ENCODE results near the gene ANKRD28. TPM values are rescaled to one million over a fixed set of nuclear protein-coding genes. Genes with fewer than 3 reads are reported as not detected.

Gene ANKRD28
- total and polyA plus RNA-seq, 2 of the 8 experiments (the other 6 are each of a cell fraction or from before 2014, with no cell fraction given) = 39.1 to 61.7 TPM

DNA sequence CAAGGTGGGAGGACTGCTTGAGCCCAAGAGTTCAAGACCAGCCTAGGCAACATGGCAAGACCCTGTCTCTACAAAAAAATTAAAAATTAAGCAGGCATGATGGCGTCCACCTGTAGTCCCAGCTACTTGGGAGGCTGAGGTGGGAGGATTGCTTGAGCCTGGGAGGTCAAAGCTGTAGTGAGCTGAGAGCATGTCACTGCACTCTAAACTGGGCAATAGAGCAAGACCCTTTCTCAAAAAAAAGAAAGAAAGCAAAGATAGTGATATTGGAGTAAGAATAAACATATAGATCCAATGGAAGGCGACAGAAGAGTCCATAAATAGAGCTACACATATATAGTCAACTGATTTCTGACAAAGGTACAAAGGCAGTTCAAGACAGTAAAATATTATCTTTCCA, 21.3 kb upstream of the ANKRD28 start:
- H2AFZ ChIP-seq (ENCODE audit: low read length) = no peak overlapping the region
- no peak overlapping the region for H2AK5ac ChIP-seq (ENCODE audit: low read depth, low read length)
- no peaks in the 10 kb centered on the region for H3K36me3 ChIP-seq (ENCODE audit: control insufficient read depth in 2 of 4, insufficient read depth in 4 of 4, low read length in 3 of 4)
- 76% methylated on average over 2 of the region's 2 CpGs; no CpG with 5 or more reads in 1 of the 2 experiments for WGBS, 2 experiments (ENCODE audit: extremely low coverage in 1 of 2, insufficient coverage in 1 of 2, insufficient read length in 1 of 2, insufficient replicate concordance in 2 of 2, low coverage in 1 of 2, low lambda C conversion rate in 2 of 2, missing lambda C conversion rate in 1 of 2)
- ChIA-PET CTCF (ENCODE audit: partially characterized antibody) (no interaction called here), POLR2A (ENCODE audit: partially characterized antibody) (interaction anchor here (0.9 kb wide), 1 partner anchor 9 kb away, joined by 4 read pairs; no protein-coding TSS in a partner anchor)
- no peak overlapping the region for H3K4me2 ChIP-seq (ENCODE audit: insufficient read depth in 1 of 2, low read depth in 2 of 2, low read length in 2 of 2)
- DNase-seq (ENCODE audit: low read depth in 1 of 2, low spot score in 2 of 2) (no peak), FAIRE-seq (no peak)
- no peaks in the 10 kb centered on the region for H3K9me3 ChIP-seq (ENCODE audit: insufficient read depth in 2 of 2, low read depth in 1 of 2, low read length in 1 of 2)
- H4K8ac ChIP-seq (ENCODE audit: extremely low read depth, insufficient read depth, low read length) = no peak overlapping the region
- no peak overlapping the region for H3K27ac ChIP-seq (ENCODE audit: low read depth, low read length)
- no peak overlapping the region for H2BK120ac ChIP-seq (replicated peaks; ENCODE audit: low read depth, low read length)
- no peak overlapping the region for H2BK15ac ChIP-seq (ENCODE audit: low read length)
- no peak overlapping the region for H4K91ac ChIP-seq (replicated peaks; ENCODE audit: insufficient read length, low read length)
- H3K4me3 ChIP-seq (ENCODE audit: extremely low read depth in 1 of 4, insufficient read depth in 2 of 4, low read depth in 3 of 4, low read length in 4 of 4) = no peak overlapping the region
- H3K23me2 ChIP-seq (ENCODE audit: low read depth, low read length) = no peaks in the 10 kb centered on the region
- H4K5ac ChIP-seq (ENCODE audit: insufficient read length, low read depth, low read length) = no peak overlapping the region
- peaks cover 0 to 3% (median 0%) of the 10 kb centered on the region in 4 experiments; a peak in 1 of 7 replicates for H3K4me1 ChIP-seq (replicated peaks in 1 of 4; ENCODE audit: control insufficient read depth in 3 of 4, insufficient read depth in 4 of 4, low read length in 3 of 4)
- H3K14ac ChIP-seq (ENCODE audit: insufficient read length) = no peak overlapping the region
- no peaks in the 10 kb centered on the region for H3K27me3 ChIP-seq (replicated peaks in 1 of 4; ENCODE audit: control insufficient read depth in 3 of 4, extremely low read depth in 1 of 4, insufficient read depth in 3 of 4, low read length in 3 of 4)
- no peak overlapping the region for H2BK12ac ChIP-seq (ENCODE audit: low read depth, low read length)
- no peak overlapping the region for H3K4ac ChIP-seq (replicated peaks; ENCODE audit: insufficient read length, low read depth, low read length)
- H3K79me1 ChIP-seq (ENCODE audit: low read depth, low read length) = peaks cover 2% of the 10 kb centered on the region; the same call in 1 of the 2 replicates
- H3K23ac ChIP-seq (ENCODE audit: insufficient read length) = no peak overlapping the region
- no peak overlapping the region for H2BK20ac ChIP-seq (ENCODE audit: low read length)
- TF ChIP-seq SRF (IDR thresholded peaks at IDR 0.05; ENCODE audit: low read depth, low read length) (no peak), CHD1 (IDR thresholded peaks at IDR 0.05; ENCODE audit: low read depth, low read length) (no peak), SIN3A (conservative IDR thresholded peaks at IDR 0.05 in 1 of 2, IDR thresholded peaks at IDR 0.05 in 1 of 2; ENCODE audit: low read depth in 1 of 2, low read length in 2 of 2) (no peak), SAP30 (IDR thresholded peaks at IDR 0.05; ENCODE audit: insufficient read depth, insufficient replicate concordance, low read length) (no peak)
- H3K18ac ChIP-seq (ENCODE audit: extremely low read depth, low read length) = no peak overlapping the region
- no peak overlapping the region for H3K9ac ChIP-seq (replicated peaks in 1 of 4; ENCODE audit: extremely low read depth in 1 of 4, low read depth in 3 of 4, low read length in 3 of 4)
- no peak overlapping the region for H3K56ac ChIP-seq (replicated peaks; ENCODE audit: insufficient read length, low read depth, low read length)
- peaks cover 4 to 91% of the 10 kb centered on the region in 2 experiments; a peak in 2 of 4 replicates for H3K79me2 ChIP-seq (ENCODE audit: control insufficient read depth in 1 of 2, insufficient read depth in 2 of 2, low read length in 2 of 2)
- H2BK5ac ChIP-seq (ENCODE audit: low read depth, low read length) = no peak overlapping the region
- H4K20me1 ChIP-seq (replicated peaks in 1 of 2; ENCODE audit: control insufficient read depth in 1 of 2, insufficient read depth in 2 of 2, low read length in 2 of 2) = peaks cover 2 to 7% of the 10 kb centered on the region in 2 experiments
